Left ventricle myocardium inferior (tissue), 1 donor: ENCODE results near the gene SCAND1. TPM values are rescaled to one million over a fixed set of nuclear protein-coding genes. Genes with fewer than 3 reads are reported as not detected.

Experiments
- DNase-seq: peaks from one replicate; pipeline ENCODE4 v3.0.0-alpha.2; 2020
- H3K27ac ChIP-seq: fragments of 200-600 bp; replicated peaks from 2 replicates; pipeline ENCODE4 v1.8.0; 2021
- H3K27me3 ChIP-seq: fragments of 200-600 bp; 2 replicates; pipeline ENCODE4 v1.8.0; 2021; ENCODE audit warnings: low read depth
- H3K36me3 ChIP-seq: fragments of 200-600 bp; 2 replicates; pipeline ENCODE4 v1.8.0; 2021
- H3K4me1 ChIP-seq: fragments of 200-600 bp; 2 replicates; pipeline ENCODE4 v1.8.0; 2021
- H3K4me3 ChIP-seq: fragments of 200-600 bp; 2 replicates; pipeline ENCODE4 v1.8.0; 2021; ENCODE audit warnings: mild to moderate bottlenecking, moderate library complexity
- H3K9me3 ChIP-seq: fragments of 200-600 bp; replicated peaks from 2 replicates; pipeline ENCODE4 v1.8.0; 2021
- intact Hi-C: fragments of 100-400 bp; cut with micrococcal nuclease; formaldehyde crosslinking; loops from one replicate; pipeline ENCODE4 v1.11.0; 2022
- total RNA-seq: library from RNA; stranded (reverse); fragmentation: NEBNext Ultra II Directional; extraction: Animal tissue kit (Norgen Biotek cat#: 25700); gene quantifications from one replicate; pipeline ENCODE4 v1.2.1, GENCODE V29; 2021
- TF ChIP-seq, protein P1 (sequence below): fragments of 200-600 bp; IDR thresholded peaks from 2 replicates; pipeline ENCODE4 v1.8.0; 2021; ENCODE audit warnings: antibody characterized with exemption, mild to moderate bottlenecking, borderline replicate concordance
- donor health status: DM: no; HTN: yes; CAD: no; lungs with severe emphysema.

Gene SCAND1
- total RNA-seq, 1 donor from 2014 or later, result 40.0 TPM

GRCh38 chr20:35904982-35905663 lies 49.2 kb downstream of the SCAND1 start:
- peaks cover 9% of the 10 kb centered on the region for H3K36me3 ChIP-seq
- H3K9me3 ChIP-seq, result no peaks in the 10 kb centered on the region
- DNase-seq, result no peak
- no peak overlapping the region for H3K27ac ChIP-seq
- intact Hi-C loops, result no loop called here
- H3K4me1 ChIP-seq, result peaks cover 34% of the 10 kb centered on the region
- H3K27me3 ChIP-seq, result no peaks in the 10 kb centered on the region
- TF ChIP-seq, protein P1, sequence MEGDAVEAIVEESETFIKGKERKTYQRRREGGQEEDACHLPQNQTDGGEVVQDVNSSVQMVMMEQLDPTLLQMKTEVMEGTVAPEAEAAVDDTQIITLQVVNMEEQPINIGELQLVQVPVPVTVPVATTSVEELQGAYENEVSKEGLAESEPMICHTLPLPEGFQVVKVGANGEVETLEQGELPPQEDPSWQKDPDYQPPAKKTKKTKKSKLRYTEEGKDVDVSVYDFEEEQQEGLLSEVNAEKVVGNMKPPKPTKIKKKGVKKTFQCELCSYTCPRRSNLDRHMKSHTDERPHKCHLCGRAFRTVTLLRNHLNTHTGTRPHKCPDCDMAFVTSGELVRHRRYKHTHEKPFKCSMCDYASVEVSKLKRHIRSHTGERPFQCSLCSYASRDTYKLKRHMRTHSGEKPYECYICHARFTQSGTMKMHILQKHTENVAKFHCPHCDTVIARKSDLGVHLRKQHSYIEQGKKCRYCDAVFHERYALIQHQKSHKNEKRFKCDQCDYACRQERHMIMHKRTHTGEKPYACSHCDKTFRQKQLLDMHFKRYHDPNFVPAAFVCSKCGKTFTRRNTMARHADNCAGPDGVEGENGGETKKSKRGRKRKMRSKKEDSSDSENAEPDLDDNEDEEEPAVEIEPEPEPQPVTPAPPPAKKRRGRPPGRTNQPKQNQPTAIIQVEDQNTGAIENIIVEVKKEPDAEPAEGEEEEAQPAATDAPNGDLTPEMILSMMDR, result no peak
- no peak overlapping the region for H3K4me3 ChIP-seq

DNA sequence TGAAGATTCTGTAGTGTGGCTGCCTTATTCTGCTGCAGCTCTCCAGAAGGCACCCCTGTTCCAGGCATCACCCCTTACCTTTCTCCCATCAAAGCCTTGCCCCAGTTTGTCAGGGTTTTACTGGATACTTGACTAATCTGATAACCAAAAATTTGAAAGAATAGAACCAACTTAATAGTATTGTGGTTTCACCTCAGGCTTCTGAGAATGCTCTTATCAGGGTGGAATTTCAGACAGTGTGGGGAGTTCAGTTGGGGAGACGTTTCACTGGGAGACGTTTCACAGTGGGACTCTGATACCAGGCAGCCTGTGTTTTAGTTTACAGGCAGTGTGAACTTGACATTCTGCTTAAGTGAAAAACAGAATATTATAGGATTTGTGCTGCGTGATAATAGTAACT lies 50.5 kb downstream of the SCAND1 start:
- no peak overlapping the region for H3K27ac ChIP-seq
- DNase-seq, result no peak
- intact Hi-C loops, result no loop called here
- TF ChIP-seq, protein P1, result no peak
- H3K36me3 ChIP-seq, result peaks cover 17% of the 10 kb centered on the region
- H3K4me3 ChIP-seq, result no peak overlapping the region
- H3K27me3 ChIP-seq, result no peaks in the 10 kb centered on the region
- H3K4me1 ChIP-seq, result peaks cover 34% of the 10 kb centered on the region
- no peaks in the 10 kb centered on the region for H3K9me3 ChIP-seq

Other genes with a start within 250 kb of the SCAND1 start
- gene RBM39, start 212.2 kb downstream of the SCAND1 start, total RNA-seq, result 128 TPM
- 35.9 TPM for gene PHF20, start 182.5 kb downstream of the SCAND1 start, total RNA-seq
- gene CNBD2, start 14.1 kb upstream of the SCAND1 start, total RNA-seq, result 3.7 TPM
- 14.6 TPM for gene EPB41L1, start 200.2 kb upstream of the SCAND1 start, total RNA-seq